KMS-11 (cell line): ENCODE measurements around the gene FNBP1L.

Experiments used
- H2AFZ ChIP-seq: fragments of 200-600 bp; sonication (generic); 2 replicates; pipeline ENCODE4 v1.6.1; 2016; ENCODE audit warnings: antibody characterized with exemption, mixed run types, low read depth
- H3K27ac ChIP-seq: fragments of 200-600 bp; sonication (generic); 2 replicates; pipeline ENCODE4 v1.6.1; 2016; ENCODE audit warnings: mild to moderate bottlenecking, mixed run types
- H3K27me3 ChIP-seq: fragments of 200-600 bp; sonication (generic); 2 replicates; pipeline ENCODE4 v1.6.1; 2017; ENCODE audit warnings: mild to moderate bottlenecking, low read depth, mixed run types, moderate library complexity; ENCODE audit not compliant: insufficient read depth
- H3K36me3 ChIP-seq: fragments of 200-600 bp; sonication (generic); 2 replicates; pipeline ENCODE4 v1.6.1; 2017; ENCODE audit warnings: mild to moderate bottlenecking, mixed run types; ENCODE audit not compliant: insufficient read depth
- H3K4me1 ChIP-seq: fragments of 200-600 bp; sonication (generic); 2 replicates; pipeline ENCODE4 v1.6.1; 2016; ENCODE audit warnings: mild to moderate bottlenecking, low read depth, mixed run types; ENCODE audit not compliant: poor library complexity, severe bottlenecking
- H3K4me2 ChIP-seq: fragments of 200-600 bp; sonication (generic); 2 replicates; pipeline ENCODE4 v1.7.0; 2016; ENCODE audit warnings: mild to moderate bottlenecking, mixed run types
- H3K4me3 ChIP-seq: fragments of 200-600 bp; sonication (generic); IDR thresholded peaks from 2 replicates; pipeline ENCODE4 v1.6.1; 2017; ENCODE audit warnings: low read depth, low read length, mixed read lengths; ENCODE audit not compliant: insufficient read depth
- H3K79me2 ChIP-seq: fragments of 200-600 bp; sonication (generic); 2 replicates; pipeline ENCODE4 v1.6.1; 2016; ENCODE audit warnings: low read depth, mixed run types; ENCODE audit not compliant: insufficient read depth
- H3K9ac ChIP-seq: fragments of 200-600 bp; sonication (generic); 2 replicates; pipeline ENCODE4 v1.6.1; 2016; ENCODE audit warnings: mild to moderate bottlenecking, mixed run types
- H4K20me1 ChIP-seq: fragments of 200-600 bp; sonication (generic); 2 replicates; pipeline ENCODE4 v1.6.1; 2016; ENCODE audit warnings: mild to moderate bottlenecking, mixed run types; ENCODE audit not compliant: insufficient read depth
- TF ChIP-seq, protein P1 (sequence below): fragments of 200-600 bp; sonication (generic); conservative IDR thresholded peaks from 2 replicates; pipeline ENCODE4 v1.6.1; 2017; ENCODE audit warnings: low read depth, mild to moderate bottlenecking, antibody characterized with exemption, low read length, moderate library complexity, mixed read lengths

FNBP1L gene

DNA sequence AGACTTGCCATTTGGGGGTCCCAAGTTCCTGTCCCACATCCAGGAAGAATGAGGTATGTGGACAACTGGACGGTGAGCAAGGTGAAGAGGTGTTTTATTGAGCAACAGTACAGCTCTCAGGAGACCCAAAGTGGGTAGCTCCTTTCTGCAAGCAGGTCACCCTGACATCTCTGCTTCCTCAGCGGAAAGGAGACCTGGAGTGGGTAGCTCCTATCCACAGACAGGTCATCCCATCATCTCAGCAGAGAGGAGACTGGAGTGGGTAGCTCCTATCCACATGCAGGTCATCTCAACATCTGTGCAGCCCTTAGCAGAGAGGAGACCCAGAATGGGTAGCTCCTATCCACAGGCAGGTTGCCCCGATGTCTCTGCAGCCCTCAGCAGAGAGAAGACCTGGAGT, 13.8 kb upstream of the FNBP1L start:
- Histone ChIP-seq H3K9ac (no peak overlapping the region), H3K36me3 (no peaks in the 10 kb centered on the region), H3K79me2 (no peaks in the 10 kb centered on the region), H3K4me3 (no peak overlapping the region), H3K4me2 (no peak overlapping the region), H3K27ac (no peak overlapping the region), H2AFZ (no peak overlapping the region), H3K4me1 (no peaks in the 10 kb centered on the region), H4K20me1 (no peaks in the 10 kb centered on the region), H3K27me3 (no peaks in the 10 kb centered on the region)
- TF ChIP-seq, protein P1, sequence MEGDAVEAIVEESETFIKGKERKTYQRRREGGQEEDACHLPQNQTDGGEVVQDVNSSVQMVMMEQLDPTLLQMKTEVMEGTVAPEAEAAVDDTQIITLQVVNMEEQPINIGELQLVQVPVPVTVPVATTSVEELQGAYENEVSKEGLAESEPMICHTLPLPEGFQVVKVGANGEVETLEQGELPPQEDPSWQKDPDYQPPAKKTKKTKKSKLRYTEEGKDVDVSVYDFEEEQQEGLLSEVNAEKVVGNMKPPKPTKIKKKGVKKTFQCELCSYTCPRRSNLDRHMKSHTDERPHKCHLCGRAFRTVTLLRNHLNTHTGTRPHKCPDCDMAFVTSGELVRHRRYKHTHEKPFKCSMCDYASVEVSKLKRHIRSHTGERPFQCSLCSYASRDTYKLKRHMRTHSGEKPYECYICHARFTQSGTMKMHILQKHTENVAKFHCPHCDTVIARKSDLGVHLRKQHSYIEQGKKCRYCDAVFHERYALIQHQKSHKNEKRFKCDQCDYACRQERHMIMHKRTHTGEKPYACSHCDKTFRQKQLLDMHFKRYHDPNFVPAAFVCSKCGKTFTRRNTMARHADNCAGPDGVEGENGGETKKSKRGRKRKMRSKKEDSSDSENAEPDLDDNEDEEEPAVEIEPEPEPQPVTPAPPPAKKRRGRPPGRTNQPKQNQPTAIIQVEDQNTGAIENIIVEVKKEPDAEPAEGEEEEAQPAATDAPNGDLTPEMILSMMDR = no peak

DNA sequence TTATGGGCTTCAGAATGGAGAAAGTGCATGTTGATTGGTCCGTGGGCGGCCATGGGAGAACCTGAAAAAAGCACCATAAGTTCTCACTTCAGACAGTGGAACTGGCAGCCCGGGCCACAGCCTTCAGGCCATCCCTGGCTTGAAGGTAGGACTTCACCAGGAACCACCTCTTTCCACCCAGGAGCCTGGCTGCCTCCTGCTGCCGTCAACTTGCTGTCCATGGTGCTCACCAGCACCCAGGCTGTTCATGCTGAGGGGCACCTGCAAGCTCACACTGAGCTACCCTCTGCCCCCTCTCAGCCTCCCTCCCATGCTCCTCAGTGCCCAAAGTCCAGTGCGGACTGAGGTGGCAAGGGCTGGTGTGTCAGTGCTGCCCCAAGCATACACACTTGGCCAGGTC, 12.9 kb upstream of the FNBP1L start:
- H3K4me1 ChIP-seq = no peaks in the 10 kb centered on the region
- no peak overlapping the region for H3K9ac ChIP-seq
- no peak overlapping the region for H3K4me2 ChIP-seq
- H2AFZ ChIP-seq = no peak overlapping the region
- no peak overlapping the region for H3K27ac ChIP-seq
- H3K4me3 ChIP-seq = no peak overlapping the region
- H4K20me1 ChIP-seq = no peaks in the 10 kb centered on the region
- TF ChIP-seq, protein P1 = no peak
- H3K27me3 ChIP-seq = no peaks in the 10 kb centered on the region
- no peaks in the 10 kb centered on the region for H3K79me2 ChIP-seq
- H3K36me3 ChIP-seq = no peaks in the 10 kb centered on the region

DNA sequence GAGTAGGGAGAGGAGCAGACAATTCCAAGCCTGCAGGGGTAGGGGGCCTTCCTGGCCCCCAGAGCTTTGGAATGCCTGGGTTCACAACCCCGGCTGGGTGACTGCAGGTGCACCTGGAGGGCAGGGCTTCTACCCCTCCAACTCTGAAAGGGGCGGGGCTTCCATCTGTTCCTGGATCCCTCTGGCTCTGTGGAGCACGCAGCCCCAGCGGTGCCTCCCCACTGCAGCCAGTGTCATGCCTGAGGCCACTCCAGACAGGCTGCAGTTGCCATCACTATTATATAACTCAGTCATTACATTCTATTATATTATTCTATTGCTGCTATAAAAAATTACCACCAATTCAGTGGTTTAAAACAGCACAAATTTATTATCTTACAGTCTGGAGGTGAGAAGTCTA, 12.5 kb upstream of the FNBP1L start:
- Histone ChIP-seq H3K36me3 (no peaks in the 10 kb centered on the region), H4K20me1 (no peaks in the 10 kb centered on the region), H3K9ac (no peak overlapping the region), H3K27me3 (no peaks in the 10 kb centered on the region), H3K79me2 (no peaks in the 10 kb centered on the region), H3K4me3 (no peak overlapping the region), H3K4me2 (no peak overlapping the region), H3K4me1 (no peaks in the 10 kb centered on the region), H3K27ac (no peak overlapping the region), H2AFZ (no peak overlapping the region)
- TF ChIP-seq, protein P1 = no peak

DNA sequence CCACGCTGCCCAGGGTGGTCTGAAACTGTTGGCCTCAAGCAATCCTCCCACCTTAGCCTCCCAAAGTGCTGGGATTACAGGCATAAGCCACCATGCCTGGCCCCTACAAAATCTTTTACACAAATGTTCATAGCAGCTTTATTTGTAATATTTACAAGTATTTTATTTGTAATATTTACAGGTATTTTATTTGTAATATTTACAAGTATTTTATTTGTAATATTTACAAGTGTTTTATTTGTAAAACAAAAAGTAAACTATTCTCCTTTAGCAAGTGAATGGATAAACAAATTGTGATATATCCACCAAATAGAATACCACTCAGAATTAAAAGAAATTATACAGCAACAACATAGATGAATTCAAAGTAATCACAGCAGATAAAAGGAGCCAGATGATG, 11.4 kb upstream of the FNBP1L start:
- Histone ChIP-seq H3K27me3 (no peaks in the 10 kb centered on the region), H3K4me1 (no peaks in the 10 kb centered on the region), H3K79me2 (no peaks in the 10 kb centered on the region), H3K9ac (no peak overlapping the region), H3K27ac (no peak overlapping the region), H3K4me3 (no peak overlapping the region), H3K36me3 (no peaks in the 10 kb centered on the region), H3K4me2 (no peak overlapping the region), H4K20me1 (no peaks in the 10 kb centered on the region), H2AFZ (no peak overlapping the region)
- TF ChIP-seq, protein P1 = no peak
